SK-N-SH treated with all-trans-retinoic acid at 6 μM for 48 hours (cell line): ENCODE results near the gene AMPH.
"Not testable (repeated sequence)": the region's sequence is repeated elsewhere in the genome, so short reads cannot be mapped to it uniquely, and the experiment has no call there.

ENCODE experiments used
- BACH2 ChIP-seq: fragments of 250-450 bp; sonication (Bioruptor Pico); IDR thresholded peaks from 2 replicates; pipeline ENCODE4 v1.9.0; 2021; ENCODE audit warnings: mild to moderate bottlenecking, borderline replicate concordance
- CSDC2 ChIP-seq: fragments of 250-450 bp; sonication (Bioruptor Pico); IDR thresholded peaks from 2 replicates; pipeline ENCODE4 v1.5.0; 2020; ENCODE audit warnings: mild to moderate bottlenecking, moderate library complexity
- GLIS3 ChIP-seq: fragments of 250-450 bp; sonication (Bioruptor Pico); IDR thresholded peaks from 2 replicates; pipeline ENCODE4 v1.5.0; 2020; ENCODE audit warnings: mild to moderate bottlenecking, moderate library complexity
- ISL1 ChIP-seq: fragments of 250-450 bp; sonication (Bioruptor Pico); IDR thresholded peaks from 2 replicates; pipeline ENCODE4 v2.1.2; 2022; ENCODE audit warnings: mild to moderate bottlenecking, moderate library complexity
- RARB ChIP-seq: fragments of 250-450 bp; sonication (Bioruptor Pico); IDR thresholded peaks from 2 replicates; pipeline ENCODE4 v1.8.0; 2021; ENCODE audit warnings: mild to moderate bottlenecking, moderate library complexity
- ZFP3 ChIP-seq: fragments of 250-450 bp; sonication (Bioruptor Pico); IDR thresholded peaks from 2 replicates; pipeline ENCODE4 v1.5.0; 2020; ENCODE audit warnings: mild to moderate bottlenecking, moderate library complexity
- ZFP30 ChIP-seq: fragments of 450-650 bp; formaldehyde crosslinking; IDR thresholded peaks from 2 replicates; pipeline ENCODE4 v1.5.0; 2022; ENCODE audit warnings: mild to moderate bottlenecking, moderate library complexity
- ZNF70 ChIP-seq: fragments of 450-650 bp; formaldehyde crosslinking; IDR thresholded peaks from 2 replicates; pipeline ENCODE4 v1.5.0; 2020; ENCODE audit warnings: mild to moderate bottlenecking, moderate library complexity
- TF ChIP-seq, protein P1 (sequence below): fragments of 250-450 bp; sonication (Bioruptor Pico); IDR thresholded peaks from 2 replicates; pipeline ENCODE4 v1.5.1; 2020; ENCODE audit warnings: low read depth, mild to moderate bottlenecking, moderate library complexity
- TF ChIP-seq, protein P2 (sequence below): fragments of 250-450 bp; sonication (Bioruptor Pico); IDR thresholded peaks from 2 replicates; pipeline ENCODE4 v1.8.0; 2020; ENCODE audit warnings: mild to moderate bottlenecking, moderate library complexity, borderline replicate concordance
- TF ChIP-seq, protein P3 (sequence below): fragments of 250-450 bp; sonication (Bioruptor Pico); IDR thresholded peaks from 2 replicates; pipeline ENCODE4 v1.5.0; 2020; ENCODE audit warnings: mild to moderate bottlenecking, moderate library complexity

DNA sequence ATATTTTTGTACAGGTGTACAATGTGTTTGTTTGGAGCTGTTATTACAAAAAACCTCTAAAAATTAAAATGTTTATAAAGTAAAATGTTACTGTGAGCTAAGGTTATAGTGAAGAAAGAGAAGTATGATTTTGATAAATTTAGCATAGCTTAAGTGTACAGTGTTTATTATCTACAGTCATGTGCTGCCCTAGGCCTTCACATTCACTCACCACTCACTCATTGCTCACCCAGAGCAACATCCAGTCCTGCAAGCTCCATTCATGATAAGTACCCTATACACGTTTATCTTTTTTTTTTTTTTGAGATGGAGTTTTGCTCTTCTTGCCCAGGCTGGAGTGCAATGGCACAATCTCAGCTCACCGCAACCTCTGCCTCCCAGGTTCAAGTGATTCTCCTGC is 59.6 kb downstream of the AMPH start:
- TF ChIP-seq ZNF70; BACH2; CSDC2; ISL1 (CRISPR knock-in tag); RARB (CRISPR knock-in tag); GLIS3 (CRISPR knock-in tag); ZFP3 (CRISPR knock-in tag); ZFP30 (CRISPR knock-in tag): not testable (repeated sequence)
- TF ChIP-seq, protein P1, sequence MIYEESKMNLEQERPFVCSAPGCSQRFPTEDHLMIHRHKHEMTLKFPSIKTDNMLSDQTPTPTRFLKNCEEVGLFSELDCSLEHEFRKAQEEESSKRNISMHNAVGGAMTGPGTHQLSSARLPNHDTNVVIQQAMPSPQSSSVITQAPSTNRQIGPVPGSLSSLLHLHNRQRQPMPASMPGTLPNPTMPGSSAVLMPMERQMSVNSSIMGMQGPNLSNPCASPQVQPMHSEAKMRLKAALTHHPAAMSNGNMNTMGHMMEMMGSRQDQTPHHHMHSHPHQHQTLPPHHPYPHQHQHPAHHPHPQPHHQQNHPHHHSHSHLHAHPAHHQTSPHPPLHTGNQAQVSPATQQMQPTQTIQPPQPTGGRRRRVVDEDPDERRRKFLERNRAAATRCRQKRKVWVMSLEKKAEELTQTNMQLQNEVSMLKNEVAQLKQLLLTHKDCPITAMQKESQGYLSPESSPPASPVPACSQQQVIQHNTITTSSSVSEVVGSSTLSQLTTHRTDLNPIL (CRISPR knock-in tag): not testable (repeated sequence)
- TF ChIP-seq, protein P2, sequence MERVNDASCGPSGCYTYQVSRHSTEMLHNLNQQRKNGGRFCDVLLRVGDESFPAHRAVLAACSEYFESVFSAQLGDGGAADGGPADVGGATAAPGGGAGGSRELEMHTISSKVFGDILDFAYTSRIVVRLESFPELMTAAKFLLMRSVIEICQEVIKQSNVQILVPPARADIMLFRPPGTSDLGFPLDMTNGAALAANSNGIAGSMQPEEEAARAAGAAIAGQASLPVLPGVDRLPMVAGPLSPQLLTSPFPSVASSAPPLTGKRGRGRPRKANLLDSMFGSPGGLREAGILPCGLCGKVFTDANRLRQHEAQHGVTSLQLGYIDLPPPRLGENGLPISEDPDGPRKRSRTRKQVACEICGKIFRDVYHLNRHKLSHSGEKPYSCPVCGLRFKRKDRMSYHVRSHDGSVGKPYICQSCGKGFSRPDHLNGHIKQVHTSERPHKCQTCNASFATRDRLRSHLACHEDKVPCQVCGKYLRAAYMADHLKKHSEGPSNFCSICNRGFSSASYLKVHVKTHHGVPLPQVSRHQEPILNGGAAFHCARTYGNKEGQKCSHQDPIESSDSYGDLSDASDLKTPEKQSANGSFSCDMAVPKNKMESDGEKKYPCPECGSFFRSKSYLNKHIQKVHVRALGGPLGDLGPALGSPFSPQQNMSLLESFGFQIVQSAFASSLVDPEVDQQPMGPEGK (CRISPR knock-in tag): not testable (repeated sequence)
- TF ChIP-seq, protein P3, sequence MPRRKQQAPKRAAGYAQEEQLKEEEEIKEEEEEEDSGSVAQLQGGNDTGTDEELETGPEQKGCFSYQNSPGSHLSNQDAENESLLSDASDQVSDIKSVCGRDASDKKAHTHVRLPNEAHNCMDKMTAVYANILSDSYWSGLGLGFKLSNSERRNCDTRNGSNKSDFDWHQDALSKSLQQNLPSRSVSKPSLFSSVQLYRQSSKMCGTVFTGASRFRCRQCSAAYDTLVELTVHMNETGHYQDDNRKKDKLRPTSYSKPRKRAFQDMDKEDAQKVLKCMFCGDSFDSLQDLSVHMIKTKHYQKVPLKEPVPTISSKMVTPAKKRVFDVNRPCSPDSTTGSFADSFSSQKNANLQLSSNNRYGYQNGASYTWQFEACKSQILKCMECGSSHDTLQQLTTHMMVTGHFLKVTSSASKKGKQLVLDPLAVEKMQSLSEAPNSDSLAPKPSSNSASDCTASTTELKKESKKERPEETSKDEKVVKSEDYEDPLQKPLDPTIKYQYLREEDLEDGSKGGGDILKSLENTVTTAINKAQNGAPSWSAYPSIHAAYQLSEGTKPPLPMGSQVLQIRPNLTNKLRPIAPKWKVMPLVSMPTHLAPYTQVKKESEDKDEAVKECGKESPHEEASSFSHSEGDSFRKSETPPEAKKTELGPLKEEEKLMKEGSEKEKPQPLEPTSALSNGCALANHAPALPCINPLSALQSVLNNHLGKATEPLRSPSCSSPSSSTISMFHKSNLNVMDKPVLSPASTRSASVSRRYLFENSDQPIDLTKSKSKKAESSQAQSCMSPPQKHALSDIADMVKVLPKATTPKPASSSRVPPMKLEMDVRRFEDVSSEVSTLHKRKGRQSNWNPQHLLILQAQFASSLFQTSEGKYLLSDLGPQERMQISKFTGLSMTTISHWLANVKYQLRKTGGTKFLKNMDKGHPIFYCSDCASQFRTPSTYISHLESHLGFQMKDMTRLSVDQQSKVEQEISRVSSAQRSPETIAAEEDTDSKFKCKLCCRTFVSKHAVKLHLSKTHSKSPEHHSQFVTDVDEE (CRISPR knock-in tag): not testable (repeated sequence)
